Suprapubic skin (tissue), 4 donors: ENCODE results near the gene MADCAM1.

Source experiments
- CTCF ChIP-seq, 2 donors: fragments of 200-600 bp in 1 of 2; fragments of 450-650 bp in 1 of 2; sonication (generic) in 1 of 2; IDR thresholded peaks; one replicate each; pipeline ENCODE4 v1.5.1; 2016 to 2019; ENCODE audit warnings: antibody characterized with exemption in 2 of 2, mild to moderate bottlenecking in 1 of 2, moderate library complexity in 1 of 2
- EP300 ChIP-seq: sonication (generic); formaldehyde crosslinking; IDR thresholded peaks from one replicate; pipeline ENCODE4 v1.6.1; 2017; ENCODE audit warnings: antibody characterized with exemption
- POLR2AphosphoS5 ChIP-seq, 3 donors: sonication (generic); formaldehyde crosslinking; IDR thresholded peaks; one replicate each; pipeline ENCODE4 v1.6.1; 2017; ENCODE audit warnings: antibody characterized with exemption in 3 of 3

GRCh38 chr19:456547-457110 is 39.7 kb upstream of the MADCAM1 start:
- TF ChIP-seq CTCF (IDR thresholded peaks at IDR 0.05): no peak
- TF ChIP-seq POLR2AphosphoS5 (IDR thresholded peaks at IDR 0.05): no peak
- no peak for TF ChIP-seq EP300
